ENCODE data around the gene MT1F.

DNA sequence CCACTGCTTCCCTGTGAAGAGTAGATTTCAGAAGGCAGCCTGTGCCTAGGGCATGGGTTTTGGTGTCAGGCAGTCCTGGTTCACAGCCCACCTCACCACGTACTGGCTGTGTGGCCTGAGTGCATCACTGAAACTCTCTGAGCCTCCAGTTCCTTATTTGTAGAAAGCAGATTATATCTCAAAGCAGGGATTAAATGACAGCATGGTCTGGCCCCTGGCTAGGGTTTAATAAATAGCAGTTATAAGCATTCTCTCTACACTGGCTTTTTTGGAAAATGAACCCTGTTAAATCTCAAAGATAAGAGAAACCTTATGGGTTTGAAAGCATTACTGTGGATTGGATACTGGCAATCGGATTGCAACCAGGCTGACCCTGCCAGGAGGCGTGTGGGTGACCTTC, 28.2 kb upstream of the MT1F start:
- TF ChIP-seq POLR2A (IDR thresholded peaks at IDR 0.05; ENCODE audit: low read depth, low read length) (no peak), TAF1 (IDR thresholded peaks at IDR 0.05; ENCODE audit: low read depth, low read length) (no peak), SPI1 (IDR thresholded peaks at IDR 0.05; ENCODE audit: low read depth, low read length) (peak; percentile 60; the same call in 1 of the 2 replicates)

Measured in GM12891 (cell line).